Measurements from ENCODE around the gene MTHFD2L.

MTHFD2L gene

GRCh38 chr4:74235135-74235534 is 77.2 kb downstream of the MTHFD2L start:
- Histone ChIP-seq H3K9me3 (ENCODE audit: insufficient read depth, low read length, severe bottlenecking) (no peaks in the 10 kb centered on the region), H3K4me3 (ENCODE audit: low read depth in 1 of 2, low read length in 2 of 2) (no peak overlapping the region), H3K27me3 (ENCODE audit: insufficient read depth, low read length, poor library complexity) (no peaks in the 10 kb centered on the region), H2AFZ (ENCODE audit: low read depth, low read length) (no peak overlapping the region), H3K4me1 (ENCODE audit: insufficient read depth, low read length) (no peaks in the 10 kb centered on the region), H3K36me3 (ENCODE audit: insufficient read depth, low read length) (no peaks in the 10 kb centered on the region), H3K79me2 (ENCODE audit: insufficient read depth, low read length) (no peaks in the 10 kb centered on the region), H3K9ac (ENCODE audit: low read depth, low read length) (no peak overlapping the region), H3K4me2 (ENCODE audit: insufficient read depth, low read length) (no peak overlapping the region), H3K27ac (ENCODE audit: low read length) (no peak overlapping the region), H4K20me1 (ENCODE audit: insufficient read depth, low read length) (no peaks in the 10 kb centered on the region)
- DNase-seq (no peak), ATAC-seq (ENCODE audit: insufficient read depth, low read depth) (no peak)
- no peak for TF ChIP-seq CTCF (IDR thresholded peaks at IDR 0.05; ENCODE audit: borderline replicate concordance, extremely low read depth, low read length, poor library complexity, severe bottlenecking)

- ATAC-seq (ENCODE audit: insufficient read depth, low read depth) (no peak), DNase-seq (no peak)
- no peak overlapping the region for H3K9ac ChIP-seq (ENCODE audit: low read depth, low read length)
- no peaks in the 10 kb centered on the region for H3K27me3 ChIP-seq (ENCODE audit: insufficient read depth, low read length, poor library complexity)
- no peak overlapping the region for H3K4me2 ChIP-seq (ENCODE audit: insufficient read depth, low read length)
- no peak overlapping the region for H3K27ac ChIP-seq (ENCODE audit: low read length)
- no peaks in the 10 kb centered on the region for H4K20me1 ChIP-seq (ENCODE audit: insufficient read depth, low read length)
- H3K79me2 ChIP-seq (ENCODE audit: insufficient read depth, low read length), result no peaks in the 10 kb centered on the region
- H3K36me3 ChIP-seq (ENCODE audit: insufficient read depth, low read length), result no peaks in the 10 kb centered on the region
- TF ChIP-seq EZH2 (IDR thresholded peaks at IDR 0.05; ENCODE audit: borderline replicate concordance, low read depth, low read length, severe bottlenecking) (no peak), CTCF (IDR thresholded peaks at IDR 0.05; ENCODE audit: borderline replicate concordance, extremely low read depth, low read length, poor library complexity, severe bottlenecking) (no peak)
- no peak overlapping the region for H2AFZ ChIP-seq (ENCODE audit: low read depth, low read length)
- H3K9me3 ChIP-seq (ENCODE audit: insufficient read depth, low read length, severe bottlenecking), result no peaks in the 10 kb centered on the region
- no peak overlapping the region for H3K4me3 ChIP-seq (ENCODE audit: low read depth in 1 of 2, low read length in 2 of 2)
- no peaks in the 10 kb centered on the region for H3K4me1 ChIP-seq (ENCODE audit: insufficient read depth, low read length)
These were observed 79.6 kb downstream of the MTHFD2L start for GRCh38 chr4:74237425-74237966.

GRCh38 chr4:74244049-74244448 is 86.1 kb downstream of the MTHFD2L start:
- Histone ChIP-seq H3K4me1 (ENCODE audit: insufficient read depth, low read length) (no peaks in the 10 kb centered on the region), H3K9me3 (ENCODE audit: insufficient read depth, low read length, severe bottlenecking) (no peaks in the 10 kb centered on the region), H3K4me3 (ENCODE audit: low read depth in 1 of 2, low read length in 2 of 2) (no peak overlapping the region), H2AFZ (ENCODE audit: low read depth, low read length) (no peak overlapping the region), H3K27ac (ENCODE audit: low read length) (no peak overlapping the region), H3K4me2 (ENCODE audit: insufficient read depth, low read length) (no peak overlapping the region), H3K36me3 (ENCODE audit: insufficient read depth, low read length) (no peaks in the 10 kb centered on the region), H3K79me2 (ENCODE audit: insufficient read depth, low read length) (no peaks in the 10 kb centered on the region), H3K9ac (ENCODE audit: low read depth, low read length) (no peak overlapping the region), H4K20me1 (ENCODE audit: insufficient read depth, low read length) (no peaks in the 10 kb centered on the region), H3K27me3 (ENCODE audit: insufficient read depth, low read length, poor library complexity) (no peaks in the 10 kb centered on the region)
- TF ChIP-seq CTCF (IDR thresholded peaks at IDR 0.05; ENCODE audit: borderline replicate concordance, extremely low read depth, low read length, poor library complexity, severe bottlenecking) (no peak), EZH2 (IDR thresholded peaks at IDR 0.05; ENCODE audit: borderline replicate concordance, low read depth, low read length, severe bottlenecking) (no peak)
- peak; percentile 39; the same call in 1 of the 3 replicates for ATAC-seq (ENCODE audit: insufficient read depth, low read depth)
- DNase-seq, result no peak

- peaks cover 24% of the 10 kb centered on the region for H3K9me3 ChIP-seq (ENCODE audit: insufficient read depth, low read length, severe bottlenecking)
- H3K4me1 ChIP-seq (ENCODE audit: insufficient read depth, low read length), result no peaks in the 10 kb centered on the region
- DNase-seq (no peak), ATAC-seq (ENCODE audit: insufficient read depth, low read depth) (no peak)
- H4K20me1 ChIP-seq (ENCODE audit: insufficient read depth, low read length), result no peaks in the 10 kb centered on the region
- H2AFZ ChIP-seq (ENCODE audit: low read depth, low read length), result no peak overlapping the region
- H3K27me3 ChIP-seq (ENCODE audit: insufficient read depth, low read length, poor library complexity), result no peaks in the 10 kb centered on the region
- no peak for TF ChIP-seq EZH2 (IDR thresholded peaks at IDR 0.05; ENCODE audit: borderline replicate concordance, low read depth, low read length, severe bottlenecking)
- TF ChIP-seq CTCF (IDR thresholded peaks at IDR 0.05; ENCODE audit: borderline replicate concordance, extremely low read depth, low read length, poor library complexity, severe bottlenecking), result no peak
- no peak overlapping the region for H3K4me2 ChIP-seq (ENCODE audit: insufficient read depth, low read length)
- no peaks in the 10 kb centered on the region for H3K36me3 ChIP-seq (ENCODE audit: insufficient read depth, low read length)
- H3K79me2 ChIP-seq (ENCODE audit: insufficient read depth, low read length), result no peaks in the 10 kb centered on the region
- no peak overlapping the region for H3K9ac ChIP-seq (ENCODE audit: low read depth, low read length)
- no peak overlapping the region for H3K4me3 ChIP-seq (ENCODE audit: low read depth in 1 of 2, low read length in 2 of 2)
- no peak overlapping the region for H3K27ac ChIP-seq (ENCODE audit: low read length)
These were observed 95.0 kb downstream of the MTHFD2L start for GRCh38 chr4:74252933-74253332.
